GM13976 (cell line): Measurements from ENCODE around the gene SEBOX.

Experiments used
- DNase-seq: peaks from one replicate; pipeline ENCODE4 v3.0.0; 2012; ENCODE audit warnings: low spot score
- CTCF ChIP-seq: IDR thresholded peaks from 2 replicates; pipeline ENCODE4 v1.5.1; 2012; ENCODE audit warnings: borderline replicate concordance, mild to moderate bottlenecking; ENCODE audit not compliant: insufficient read depth; ENCODE audit errors: extremely low read depth, missing control alignments, control extremely low read depth
- in situ Hi-C: fragments of 300-500 bp; cut with MboI; formaldehyde crosslinking; loops from one replicate; pipeline ENCODE4 v1.12.0; 2022; ENCODE audit warnings: low sequenced_read_pairs, mixed read lengths, inconsistent platforms; ENCODE audit not compliant: unreplicated experiment

The SEBOX gene

GRCh38 chr17:28335201-28335958, 29.6 kb downstream of the SEBOX start, which contains the start of the genes IFT20 and TNFAIP1:
TSS of gene IFT20 (minus strand) at chr17:28335472. CDS start at chr17:28331985, 3,487 bp downstream.
TSS of gene TNFAIP1 (plus strand) at chr17:28335761. CDS start at chr17:28339522, 3,761 bp downstream.
- in situ Hi-C loops: no loop called here
- DNase-seq: peak; percentile 98
- TF ChIP-seq CTCF: no peak

DNA sequence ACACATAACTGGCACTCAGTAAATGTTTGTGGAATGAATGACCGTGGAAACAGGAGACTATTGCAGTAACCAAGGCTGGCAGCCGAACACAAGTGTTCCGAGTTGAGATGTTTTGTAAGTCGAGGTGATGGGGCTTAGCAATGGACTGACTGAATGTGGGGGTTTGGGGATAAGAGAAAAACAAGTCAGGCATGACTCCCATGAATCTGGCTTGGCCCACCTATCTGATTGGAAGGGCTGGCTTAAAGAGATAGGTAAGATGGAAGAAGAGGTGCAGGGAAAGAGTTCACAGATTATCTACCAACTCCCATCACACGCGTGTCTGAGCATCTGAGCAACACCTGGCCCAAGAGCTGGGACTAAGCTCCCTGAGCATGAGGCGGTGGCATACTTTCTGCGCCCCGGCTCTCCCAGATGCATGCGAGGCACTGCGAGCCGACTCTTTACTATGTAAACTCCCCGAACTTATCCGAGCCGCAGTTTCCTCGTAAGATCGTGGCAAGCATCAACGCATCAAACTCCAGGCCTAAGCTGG, 30.3 kb downstream of the SEBOX start:
- in situ Hi-C loops: no loop called here
- TF ChIP-seq CTCF: no peak
- no peak for DNase-seq

DNA sequence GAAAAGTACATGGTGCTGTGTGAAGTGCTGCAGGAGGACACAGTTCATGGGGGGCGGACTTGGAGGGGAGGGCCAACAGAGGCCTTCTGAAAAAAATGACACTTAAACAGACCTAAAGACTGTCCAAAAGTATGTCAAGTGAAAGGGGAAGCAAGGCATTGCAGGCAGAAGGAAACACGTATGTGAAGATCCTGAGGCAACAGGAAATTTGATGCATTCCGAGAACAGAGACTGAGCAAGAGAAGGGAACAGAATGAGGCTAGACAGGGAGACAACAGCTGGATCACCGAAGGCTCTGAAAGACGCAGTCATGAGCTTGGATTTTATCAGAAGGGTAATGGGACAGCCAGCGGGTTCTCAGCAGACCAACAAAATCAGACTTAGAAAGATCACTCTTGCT, 30.8 kb downstream of the SEBOX start:
- no peak for DNase-seq
- in situ Hi-C loops: no loop called here
- no peak for TF ChIP-seq CTCF

DNA sequence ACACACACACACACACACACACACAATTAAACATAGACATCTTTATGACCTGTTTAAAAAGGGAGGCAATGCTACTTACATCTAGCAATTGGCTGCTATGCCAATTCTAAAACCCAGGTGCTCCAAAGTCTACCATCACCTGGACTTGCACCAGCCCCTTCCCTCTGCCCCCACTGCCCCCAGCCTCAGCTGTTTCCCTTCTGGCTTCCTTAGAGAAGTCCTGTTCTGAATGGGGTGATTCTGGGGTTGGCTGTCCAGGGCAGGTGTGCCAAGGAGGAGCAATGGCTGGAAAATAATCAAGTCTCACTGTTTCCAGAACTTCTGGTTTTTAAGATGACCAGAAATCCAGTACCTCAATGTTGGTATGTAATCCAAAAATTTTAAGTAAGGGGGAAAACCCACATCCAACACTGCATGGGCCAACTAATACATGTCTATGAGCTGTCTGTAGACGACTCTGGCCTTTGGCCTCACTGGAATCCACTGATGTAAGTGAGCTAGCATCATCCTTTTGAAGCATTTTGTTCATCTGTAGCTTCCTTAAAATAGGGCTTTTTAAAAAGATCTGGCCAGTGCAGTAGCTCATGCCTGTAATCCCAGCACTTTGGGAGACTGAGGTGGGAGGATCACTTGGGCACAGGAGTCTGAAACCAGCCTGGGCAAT, 31.8 kb downstream of the SEBOX start:
- DNase-seq: no peak
- in situ Hi-C loops: no loop called here
- TF ChIP-seq CTCF: no peak

DNA sequence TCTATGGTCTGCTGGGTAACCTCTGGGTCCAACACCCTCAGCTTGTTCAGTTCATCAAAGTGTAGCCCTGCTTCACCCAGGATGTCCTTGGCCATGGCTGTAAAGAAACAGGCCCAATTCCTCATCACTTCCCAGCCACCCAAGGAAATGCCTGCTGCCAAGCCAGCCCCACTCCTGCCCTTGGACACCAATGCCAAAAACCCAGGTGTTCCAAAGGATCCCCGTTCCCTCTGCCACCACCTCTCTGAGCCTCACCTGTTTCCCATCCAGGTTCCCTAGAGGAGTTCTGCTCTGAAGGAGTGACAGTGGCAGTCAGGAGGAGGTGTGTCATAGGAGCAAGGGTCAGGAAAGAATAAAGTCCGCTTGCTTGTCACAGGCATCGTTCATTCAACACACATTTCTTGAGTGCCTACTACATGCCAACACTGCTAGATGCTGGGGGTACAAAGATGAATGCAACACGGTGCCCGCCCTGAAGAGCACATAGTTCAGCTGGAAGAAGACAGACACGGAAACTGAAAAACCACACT, 33.0 kb downstream of the SEBOX start:
- no peak for TF ChIP-seq CTCF
- in situ Hi-C loops: no loop called here

DNA sequence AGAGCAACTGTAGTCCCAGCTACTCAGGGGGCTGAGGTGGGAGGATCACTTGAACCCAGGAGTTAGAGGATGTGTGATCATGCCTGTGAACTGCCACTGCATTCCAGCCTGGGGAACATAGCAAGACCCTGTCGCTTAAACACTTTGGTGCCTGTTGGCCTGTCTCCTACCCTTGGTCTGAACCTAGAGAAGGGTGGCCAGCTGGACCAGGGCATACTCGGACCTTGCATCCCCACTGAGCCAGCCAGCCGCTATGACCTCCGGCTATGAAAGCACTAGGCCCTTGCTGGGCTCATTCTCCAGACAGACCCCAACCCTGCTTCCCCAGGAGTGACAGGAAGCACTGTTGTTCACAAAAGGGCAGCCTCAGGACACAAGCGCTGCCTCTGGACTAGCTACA, 34.3 kb downstream of the SEBOX start:
- in situ Hi-C loops: no loop called here
- TF ChIP-seq CTCF: no peak
- no peak for DNase-seq

More for the DNA sequence above, 33.0 kb downstream of the SEBOX start:
- DNase-seq: no peak
